ENCODE measurements around the gene MYO1A. TPM values are rescaled to one million over a fixed set of nuclear protein-coding genes. Genes with fewer than 3 reads are reported as not detected.
"Not testable (repeated sequence)": the region's sequence is repeated elsewhere in the genome, so short reads cannot be mapped to it uniquely, and the experiment has no call there.

The MYO1A gene
- total and polyA plus RNA-seq, 2 donors from 2014 or later, result 0.25 to 0.77 TPM

DNA sequence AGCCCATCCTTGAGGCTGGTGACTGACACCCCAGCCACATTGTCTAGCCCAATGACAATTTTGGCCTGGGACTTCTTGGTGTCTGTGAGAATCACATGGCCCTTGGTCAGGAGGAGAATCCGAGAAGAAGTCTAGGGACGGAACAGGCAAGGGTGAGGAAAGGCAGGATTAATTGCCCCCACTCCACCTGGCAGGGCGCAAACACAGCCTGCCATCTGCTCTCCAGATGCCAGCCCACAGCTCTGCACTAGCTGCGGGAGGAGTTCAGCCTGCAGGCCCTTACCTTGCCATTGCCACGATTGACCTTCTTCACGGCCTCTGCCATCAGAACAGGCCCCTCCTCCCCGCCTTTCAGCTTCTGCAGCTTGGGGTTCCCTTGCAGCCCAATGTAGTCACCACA lies 20.5 kb downstream of the MYO1A start:
- Histone ChIP-seq H3K4me1 (ENCODE audit: control insufficient read depth in 2 of 3, insufficient read depth in 2 of 3, low read depth in 1 of 3, low read length in 3 of 3) (no peaks in the 10 kb centered on the region), H3K36me3 (ENCODE audit: control insufficient read depth in 2 of 3, insufficient read depth in 3 of 3, low read length in 3 of 3) (no peaks in the 10 kb centered on the region), H3K9me3 (ENCODE audit: control insufficient read depth in 2 of 3, insufficient read depth in 1 of 3, low read length in 3 of 3) (no peaks in the 10 kb centered on the region), H3K4me3 (ENCODE audit: low read length in 3 of 3) (no peak overlapping the region), H3K27ac (ENCODE audit: low read depth in 2 of 2, low read length in 2 of 2) (no peak overlapping the region), H3K27me3 (ENCODE audit: control insufficient read depth, insufficient read depth, low read length) (no peaks in the 10 kb centered on the region), H3K9ac (ENCODE audit: low read length in 3 of 3) (no peak overlapping the region)
- intact Hi-C loops (cut with DNase I), result no loop called here
- TF ChIP-seq, protein P1, sequence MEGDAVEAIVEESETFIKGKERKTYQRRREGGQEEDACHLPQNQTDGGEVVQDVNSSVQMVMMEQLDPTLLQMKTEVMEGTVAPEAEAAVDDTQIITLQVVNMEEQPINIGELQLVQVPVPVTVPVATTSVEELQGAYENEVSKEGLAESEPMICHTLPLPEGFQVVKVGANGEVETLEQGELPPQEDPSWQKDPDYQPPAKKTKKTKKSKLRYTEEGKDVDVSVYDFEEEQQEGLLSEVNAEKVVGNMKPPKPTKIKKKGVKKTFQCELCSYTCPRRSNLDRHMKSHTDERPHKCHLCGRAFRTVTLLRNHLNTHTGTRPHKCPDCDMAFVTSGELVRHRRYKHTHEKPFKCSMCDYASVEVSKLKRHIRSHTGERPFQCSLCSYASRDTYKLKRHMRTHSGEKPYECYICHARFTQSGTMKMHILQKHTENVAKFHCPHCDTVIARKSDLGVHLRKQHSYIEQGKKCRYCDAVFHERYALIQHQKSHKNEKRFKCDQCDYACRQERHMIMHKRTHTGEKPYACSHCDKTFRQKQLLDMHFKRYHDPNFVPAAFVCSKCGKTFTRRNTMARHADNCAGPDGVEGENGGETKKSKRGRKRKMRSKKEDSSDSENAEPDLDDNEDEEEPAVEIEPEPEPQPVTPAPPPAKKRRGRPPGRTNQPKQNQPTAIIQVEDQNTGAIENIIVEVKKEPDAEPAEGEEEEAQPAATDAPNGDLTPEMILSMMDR (IDR thresholded peaks at IDR 0.05; ENCODE audit: borderline replicate concordance, extremely low read depth, insufficient read depth), result no peak
- no peak for FAIRE-seq
- DNase-seq, result no peak

DNA sequence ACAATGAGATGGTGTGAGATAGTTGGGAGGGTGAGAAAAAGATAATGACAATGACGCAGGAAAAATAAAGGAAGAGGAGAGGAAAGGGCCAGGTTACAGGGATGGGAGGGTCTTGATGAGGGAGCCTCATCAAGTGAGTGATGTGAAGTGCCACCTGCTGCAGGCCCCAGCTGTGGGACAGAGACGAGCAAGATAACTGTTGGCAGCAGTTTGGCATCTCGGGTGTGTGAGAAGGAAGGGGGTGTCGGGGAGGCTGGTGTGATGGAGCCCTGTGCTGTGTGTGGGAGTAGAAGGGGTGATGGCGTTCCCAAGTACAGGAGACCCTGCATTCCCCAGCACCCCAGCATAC lies 22.1 kb downstream of the MYO1A start:
- Histone ChIP-seq H3K27ac (ENCODE audit: low read depth in 2 of 2, low read length in 2 of 2) (no peak overlapping the region), H3K4me1 (ENCODE audit: control insufficient read depth in 2 of 3, insufficient read depth in 2 of 3, low read depth in 1 of 3, low read length in 3 of 3) (no peaks in the 10 kb centered on the region), H3K36me3 (ENCODE audit: control insufficient read depth in 2 of 3, insufficient read depth in 3 of 3, low read length in 3 of 3) (no peaks in the 10 kb centered on the region), H3K27me3 (ENCODE audit: control insufficient read depth, insufficient read depth, low read length) (no peaks in the 10 kb centered on the region), H3K4me3 (ENCODE audit: low read length in 3 of 3) (no peak overlapping the region), H3K9me3 (ENCODE audit: control insufficient read depth in 2 of 3, insufficient read depth in 1 of 3, low read length in 3 of 3) (no peaks in the 10 kb centered on the region), H3K9ac (ENCODE audit: low read length in 3 of 3) (no peak overlapping the region)
- TF ChIP-seq, protein P1 (IDR thresholded peaks at IDR 0.05; ENCODE audit: borderline replicate concordance, extremely low read depth, insufficient read depth), result no peak
- FAIRE-seq (no peak), DNase-seq (no peak)
- intact Hi-C loops (cut with DNase I), result no loop called here

DNA sequence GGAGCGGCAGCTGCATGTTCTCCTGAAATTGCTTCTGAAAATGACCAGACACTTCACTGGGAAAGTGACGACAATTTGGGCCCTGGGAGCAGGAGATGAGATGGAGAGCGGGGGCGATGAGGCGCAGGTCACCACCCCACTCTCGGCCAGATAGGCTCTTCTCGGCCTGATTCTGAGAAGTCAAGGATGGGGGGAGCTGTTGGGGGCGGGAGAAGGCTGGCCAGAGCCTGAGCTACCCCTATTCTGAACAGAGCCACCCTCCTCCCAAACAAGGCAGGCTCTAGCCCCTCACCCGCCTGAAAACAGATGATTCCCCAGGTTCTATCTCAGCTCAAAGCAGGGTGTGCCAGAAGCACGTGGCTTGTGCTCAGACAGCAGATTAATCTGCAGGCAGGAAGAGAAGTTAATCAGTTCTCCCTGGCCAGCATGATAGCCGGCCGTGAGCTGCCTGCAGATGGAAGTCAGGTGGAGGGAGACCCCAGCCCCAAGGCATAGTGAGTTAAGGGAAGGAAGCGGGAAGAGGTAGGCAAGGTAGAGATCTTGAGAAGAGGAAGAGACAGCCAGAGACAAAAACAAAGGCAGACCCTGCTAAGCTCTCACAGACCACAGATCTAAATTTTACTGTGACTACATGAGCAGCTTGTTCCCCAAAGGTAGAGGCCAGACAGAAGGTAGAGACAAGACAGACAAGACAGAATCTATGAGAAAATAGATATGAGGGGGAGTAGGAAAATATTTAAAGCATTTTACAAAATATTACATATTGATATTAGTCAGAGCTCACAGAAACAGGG lies 22.7 kb downstream of the MYO1A start:
- intact Hi-C loops (cut with DNase I), result no loop called here
- DNase-seq (no peak), FAIRE-seq (no peak)
- H3K36me3 ChIP-seq (ENCODE audit: control insufficient read depth in 2 of 3, insufficient read depth in 3 of 3, low read length in 3 of 3), result no peaks in the 10 kb centered on the region
- no peaks in the 10 kb centered on the region for H3K4me1 ChIP-seq (ENCODE audit: control insufficient read depth in 2 of 3, insufficient read depth in 2 of 3, low read depth in 1 of 3, low read length in 3 of 3)
- no peak overlapping the region for H3K9ac ChIP-seq (ENCODE audit: low read length in 3 of 3)
- H3K9me3 ChIP-seq (ENCODE audit: control insufficient read depth in 2 of 3, insufficient read depth in 1 of 3, low read length in 3 of 3), result no peaks in the 10 kb centered on the region
- TF ChIP-seq, protein P1 (IDR thresholded peaks at IDR 0.05; ENCODE audit: borderline replicate concordance, extremely low read depth, insufficient read depth), result no peak
- H3K27me3 ChIP-seq (ENCODE audit: control insufficient read depth, insufficient read depth, low read length), result no peaks in the 10 kb centered on the region
- H3K27ac ChIP-seq (ENCODE audit: low read depth in 2 of 2, low read length in 2 of 2), result no peak overlapping the region
- H3K4me3 ChIP-seq (ENCODE audit: low read length in 3 of 3), result no peak overlapping the region

- FAIRE-seq, result no peak
- Histone ChIP-seq H3K27ac (ENCODE audit: low read depth in 2 of 2, low read length in 2 of 2) (no peak overlapping the region), H3K36me3 (ENCODE audit: control insufficient read depth in 2 of 3, insufficient read depth in 3 of 3, low read length in 3 of 3) (no peaks in the 10 kb centered on the region), H3K9ac (ENCODE audit: low read length in 3 of 3) (no peak overlapping the region), H3K4me3 (ENCODE audit: low read length in 3 of 3) (no peak overlapping the region), H3K9me3 (ENCODE audit: control insufficient read depth in 2 of 3, insufficient read depth in 1 of 3, low read length in 3 of 3) (no peaks in the 10 kb centered on the region), H3K27me3 (ENCODE audit: control insufficient read depth, insufficient read depth, low read length) (no peaks in the 10 kb centered on the region), H3K4me1 (ENCODE audit: control insufficient read depth in 2 of 3, insufficient read depth in 2 of 3, low read depth in 1 of 3, low read length in 3 of 3) (no peaks in the 10 kb centered on the region)
- no peak for DNase-seq
- TF ChIP-seq, protein P1 (IDR thresholded peaks at IDR 0.05; ENCODE audit: borderline replicate concordance, extremely low read depth, insufficient read depth), result no peak
- intact Hi-C loops (cut with DNase I), result no loop called here
Measured at GRCh38 chr12:57025196-57025595, 24.7 kb downstream of the MYO1A start.

GRCh38 chr12:57022324-57022723 lies 27.6 kb downstream of the MYO1A start:
- intact Hi-C loops (cut with DNase I); FAIRE-seq; H3K9ac ChIP-seq (ENCODE audit: low read length in 3 of 3): not testable (repeated sequence)

More at GRCh38 chr12:57022324-57022723, 27.6 kb downstream of the MYO1A start:
- H3K27ac ChIP-seq (ENCODE audit: low read depth in 2 of 2, low read length in 2 of 2); H3K27me3 ChIP-seq (ENCODE audit: control insufficient read depth, insufficient read depth, low read length); H3K9me3 ChIP-seq (ENCODE audit: control insufficient read depth in 2 of 3, insufficient read depth in 1 of 3, low read length in 3 of 3); DNase-seq; H3K36me3 ChIP-seq (ENCODE audit: control insufficient read depth in 2 of 3, insufficient read depth in 3 of 3, low read length in 3 of 3); H3K4me3 ChIP-seq (ENCODE audit: low read length in 3 of 3); H3K4me1 ChIP-seq (ENCODE audit: control insufficient read depth in 2 of 3, insufficient read depth in 2 of 3, low read depth in 1 of 3, low read length in 3 of 3): not testable (repeated sequence)

All from kidney (tissue), 14 donors.